ENCODE measurements around the gene COL4A5. TPM values are rescaled to one million over a fixed set of nuclear protein-coding genes. Genes with fewer than 3 reads are reported as not detected.

Gene COL4A5
- total RNA-seq, 1 experiment from 2014 or later, result 8.3 TPM

DNA sequence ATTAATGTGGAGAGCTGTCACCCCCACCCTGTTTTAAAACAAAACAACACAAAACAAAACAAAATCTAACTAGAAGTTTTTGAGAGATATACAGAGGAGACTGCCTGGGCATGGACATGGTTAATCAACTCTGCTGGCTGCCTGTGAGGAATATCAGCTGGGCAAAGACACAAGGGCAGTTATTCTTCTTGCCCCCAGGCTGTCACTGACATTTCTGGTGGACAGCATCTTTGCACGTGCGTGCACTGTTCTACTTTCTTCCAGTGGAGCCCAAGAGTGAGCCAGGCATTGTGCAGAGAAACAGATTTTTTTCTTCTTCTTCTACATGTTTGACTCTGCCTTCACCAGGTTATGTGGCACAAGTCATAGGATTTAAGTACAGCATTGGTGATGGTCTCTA lies 282.9 kb downstream of the COL4A5 start:
- in situ Hi-C loops (cut with HindIII; ENCODE audit: low pct_unique_long_range_greater_than_20kb, low sequenced_read_pairs) (no loop called here), intact Hi-C loops (cut with micrococcal nuclease; ENCODE audit: unreplicated experiment) (no loop called here)
- no peaks in the 10 kb centered on the region for H3K9me3 ChIP-seq (ENCODE audit: control insufficient read depth, insufficient read depth, low read depth, low read length)
- H3K27ac ChIP-seq (ENCODE audit: low read length), result no peak overlapping the region
- CTCF ChIA-PET, result no interaction called here
- BruUV-seq (replicated peaks), result no TSS peak
- DNase-seq (ENCODE audit: low read depth, low spot score) (no peak), ATAC-seq (no peak)
- POLR2A ChIA-PET, result no interaction called here
- no peak for TF ChIP-seq TCF7L2 (IDR thresholded peaks at IDR 0.05; ENCODE audit: low read depth, low read length)
- TF ChIP-seq, protein P1, sequence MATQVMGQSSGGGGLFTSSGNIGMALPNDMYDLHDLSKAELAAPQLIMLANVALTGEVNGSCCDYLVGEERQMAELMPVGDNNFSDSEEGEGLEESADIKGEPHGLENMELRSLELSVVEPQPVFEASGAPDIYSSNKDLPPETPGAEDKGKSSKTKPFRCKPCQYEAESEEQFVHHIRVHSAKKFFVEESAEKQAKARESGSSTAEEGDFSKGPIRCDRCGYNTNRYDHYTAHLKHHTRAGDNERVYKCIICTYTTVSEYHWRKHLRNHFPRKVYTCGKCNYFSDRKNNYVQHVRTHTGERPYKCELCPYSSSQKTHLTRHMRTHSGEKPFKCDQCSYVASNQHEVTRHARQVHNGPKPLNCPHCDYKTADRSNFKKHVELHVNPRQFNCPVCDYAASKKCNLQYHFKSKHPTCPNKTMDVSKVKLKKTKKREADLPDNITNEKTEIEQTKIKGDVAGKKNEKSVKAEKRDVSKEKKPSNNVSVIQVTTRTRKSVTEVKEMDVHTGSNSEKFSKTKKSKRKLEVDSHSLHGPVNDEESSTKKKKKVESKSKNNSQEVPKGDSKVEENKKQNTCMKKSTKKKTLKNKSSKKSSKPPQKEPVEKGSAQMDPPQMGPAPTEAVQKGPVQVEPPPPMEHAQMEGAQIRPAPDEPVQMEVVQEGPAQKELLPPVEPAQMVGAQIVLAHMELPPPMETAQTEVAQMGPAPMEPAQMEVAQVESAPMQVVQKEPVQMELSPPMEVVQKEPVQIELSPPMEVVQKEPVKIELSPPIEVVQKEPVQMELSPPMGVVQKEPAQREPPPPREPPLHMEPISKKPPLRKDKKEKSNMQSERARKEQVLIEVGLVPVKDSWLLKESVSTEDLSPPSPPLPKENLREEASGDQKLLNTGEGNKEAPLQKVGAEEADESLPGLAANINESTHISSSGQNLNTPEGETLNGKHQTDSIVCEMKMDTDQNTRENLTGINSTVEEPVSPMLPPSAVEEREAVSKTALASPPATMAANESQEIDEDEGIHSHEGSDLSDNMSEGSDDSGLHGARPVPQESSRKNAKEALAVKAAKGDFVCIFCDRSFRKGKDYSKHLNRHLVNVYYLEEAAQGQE (IDR thresholded peaks at IDR 0.05; ENCODE audit: insufficient read depth in 1 of 2, low read depth in 2 of 2, low read length in 1 of 2), result no peak
- no peak for TF ChIP-seq SIN3A (IDR thresholded peaks at IDR 0.05; ENCODE audit: borderline replicate concordance, insufficient read depth, low read depth, low read length)
- no peak for TF ChIP-seq CTCF (IDR thresholded peaks at IDR 0.05)
- TF ChIP-seq POLR2AphosphoS5 (IDR thresholded peaks at IDR 0.05; ENCODE audit: low read depth, low read length), result no peak
- no peak overlapping the region for H3K4me3 ChIP-seq (ENCODE audit: low read depth in 2 of 2, low read length in 2 of 2)
- H3K4me1 ChIP-seq (ENCODE audit: control insufficient read depth, insufficient read depth, low read length), result no peaks in the 10 kb centered on the region
- H3K27me3 ChIP-seq (ENCODE audit: control insufficient read depth, insufficient read depth, low read length), result no peaks in the 10 kb centered on the region
- H3K36me3 ChIP-seq (ENCODE audit: control insufficient read depth, insufficient read depth, low read length), result no peaks in the 10 kb centered on the region

GRCh38 chrX:108726748-108727147 lies 287.1 kb downstream of the COL4A5 start:
- no peaks in the 10 kb centered on the region for H3K4me1 ChIP-seq (ENCODE audit: control insufficient read depth, insufficient read depth, low read length)
- no peaks in the 10 kb centered on the region for H3K9me3 ChIP-seq (ENCODE audit: control insufficient read depth, insufficient read depth, low read depth, low read length)
- no peak overlapping the region for H3K27ac ChIP-seq (ENCODE audit: low read length)
- DNase-seq (ENCODE audit: low read depth, low spot score) (no peak), ATAC-seq (no peak)
- peaks cover 14% of the 10 kb centered on the region for H3K27me3 ChIP-seq (ENCODE audit: control insufficient read depth, insufficient read depth, low read length)
- POLR2A ChIA-PET, result no interaction called here
- H3K36me3 ChIP-seq (ENCODE audit: control insufficient read depth, insufficient read depth, low read length), result no peaks in the 10 kb centered on the region
- intact Hi-C loops (cut with micrococcal nuclease; ENCODE audit: unreplicated experiment), result no loop called here
- in situ Hi-C loops (cut with HindIII; ENCODE audit: low pct_unique_long_range_greater_than_20kb, low sequenced_read_pairs), result no loop called here
- H3K4me3 ChIP-seq (ENCODE audit: low read depth in 2 of 2, low read length in 2 of 2), result no peak overlapping the region
- TF ChIP-seq CTCF (IDR thresholded peaks at IDR 0.05), result no peak
- BruUV-seq (replicated peaks), result no TSS peak
- CTCF ChIA-PET, result no interaction called here

- intact Hi-C loops (cut with micrococcal nuclease; ENCODE audit: unreplicated experiment) (loop anchor here (10.0 kb wide), 1 partner anchor 146 kb away; no protein-coding TSS in a partner anchor), in situ Hi-C loops (cut with HindIII; ENCODE audit: low pct_unique_long_range_greater_than_20kb, low sequenced_read_pairs) (no loop called here)
- ChIA-PET POLR2A (no interaction called here), CTCF (no interaction called here)
- Histone ChIP-seq H3K4me3 (ENCODE audit: low read depth in 2 of 2, low read length in 2 of 2) (no peak overlapping the region), H3K4me1 (ENCODE audit: control insufficient read depth, insufficient read depth, low read length) (peaks cover 3% of the 10 kb centered on the region; the same call in 1 of the 2 replicates), H3K9me3 (ENCODE audit: control insufficient read depth, insufficient read depth, low read depth, low read length) (no peaks in the 10 kb centered on the region), H3K27me3 (ENCODE audit: control insufficient read depth, insufficient read depth, low read length) (peaks cover 33% of the 10 kb centered on the region), H3K27ac (ENCODE audit: low read length) (no peak overlapping the region), H3K36me3 (ENCODE audit: control insufficient read depth, insufficient read depth, low read length) (no peaks in the 10 kb centered on the region)
- DNase-seq (ENCODE audit: low read depth, low spot score), result no peak
- no peak for TF ChIP-seq CTCF (IDR thresholded peaks at IDR 0.05)
- no peak for TF ChIP-seq POLR2AphosphoS5 (IDR thresholded peaks at IDR 0.05; ENCODE audit: low read depth, low read length)
- TF ChIP-seq, protein P1 (IDR thresholded peaks at IDR 0.05; ENCODE audit: insufficient read depth in 1 of 2, low read depth in 2 of 2, low read length in 1 of 2), result no peak
- TF ChIP-seq TCF7L2 (IDR thresholded peaks at IDR 0.05; ENCODE audit: low read depth, low read length), result no peak
- no peak for TF ChIP-seq SIN3A (IDR thresholded peaks at IDR 0.05; ENCODE audit: borderline replicate concordance, insufficient read depth, low read depth, low read length)
- no TSS peak for BruUV-seq (replicated peaks)
- no peak for ATAC-seq
These were observed 291.5 kb downstream of the COL4A5 start for GRCh38 chrX:108731153-108731552.
